ENCODE measurements around the gene MB21D2.
"Not testable (repeated sequence)": the region's sequence is repeated elsewhere in the genome, so short reads cannot be mapped to it uniquely, and the experiment has no call there.

Gene MB21D2

DNA sequence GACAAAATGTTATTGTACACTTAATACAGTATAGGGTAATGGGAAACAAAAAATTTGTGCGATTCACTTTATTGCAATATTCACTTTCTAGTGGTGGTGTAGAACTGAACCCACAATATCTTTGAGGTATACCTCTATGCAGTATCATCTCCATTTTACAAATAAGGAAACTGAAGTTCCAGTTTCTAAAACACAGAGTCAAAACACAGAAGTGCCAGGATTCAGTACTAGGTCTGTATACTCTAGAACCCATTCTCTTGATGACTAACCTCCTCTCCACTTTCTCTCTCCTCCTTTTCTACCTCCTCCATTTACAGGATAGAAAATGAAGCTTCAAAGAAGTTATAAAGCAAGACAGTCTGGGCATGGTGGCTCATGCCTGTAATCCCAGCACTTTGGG lies 62.2 kb downstream of the MB21D2 start:
- DNase-seq = no peak

DNA sequence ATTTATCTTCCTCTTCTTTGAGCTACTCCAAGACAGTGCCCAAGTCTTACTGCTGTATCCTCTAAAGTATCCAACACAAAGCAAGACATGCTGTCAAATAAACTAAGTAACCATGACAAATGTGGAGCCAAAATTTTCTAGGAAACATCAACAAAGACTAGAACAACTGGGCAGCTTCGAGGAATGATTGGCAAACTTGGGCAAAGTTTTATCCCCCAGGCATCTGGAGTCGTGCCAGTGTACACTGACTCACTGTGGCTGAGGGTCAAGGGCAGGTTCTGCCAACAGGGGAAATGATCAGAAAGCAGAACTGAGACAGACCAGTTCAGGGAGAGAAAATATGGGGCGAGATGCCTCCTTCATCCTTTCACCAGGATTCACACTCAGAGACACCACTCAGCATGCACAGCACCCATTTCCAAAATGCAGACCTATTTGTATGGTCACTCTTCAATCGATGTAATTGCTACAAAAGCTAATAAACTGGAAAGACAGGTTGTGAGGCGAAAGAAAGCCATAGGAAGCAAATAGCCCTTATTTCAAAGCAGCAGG lies 65.8 kb downstream of the MB21D2 start:
- no peak for DNase-seq

DNA sequence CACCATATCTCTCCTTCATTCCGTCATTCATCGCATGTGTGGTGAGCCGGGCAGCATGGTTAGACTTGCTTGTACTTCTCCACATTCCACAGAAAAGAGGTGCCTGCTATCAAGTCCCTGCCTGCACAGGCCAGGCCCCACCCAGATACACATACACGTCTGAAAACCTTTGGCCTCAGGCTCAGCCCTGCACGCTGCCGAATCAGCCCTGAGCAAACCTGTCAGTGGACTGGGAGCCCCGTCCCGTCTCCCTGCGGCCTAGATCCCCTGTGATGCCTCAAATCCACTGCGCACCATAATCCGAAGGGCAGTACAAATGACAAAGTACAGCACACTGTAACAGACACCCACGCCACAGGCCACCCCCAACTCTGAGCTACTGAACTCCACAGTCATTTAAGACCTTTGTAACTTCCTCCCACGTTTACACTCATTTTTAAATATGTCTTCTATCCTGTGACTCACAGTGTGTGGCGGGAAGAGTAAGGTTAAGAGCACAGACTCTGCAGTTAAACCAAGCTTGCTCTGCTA lies 67.1 kb downstream of the MB21D2 start:
- no peak for DNase-seq

DNA sequence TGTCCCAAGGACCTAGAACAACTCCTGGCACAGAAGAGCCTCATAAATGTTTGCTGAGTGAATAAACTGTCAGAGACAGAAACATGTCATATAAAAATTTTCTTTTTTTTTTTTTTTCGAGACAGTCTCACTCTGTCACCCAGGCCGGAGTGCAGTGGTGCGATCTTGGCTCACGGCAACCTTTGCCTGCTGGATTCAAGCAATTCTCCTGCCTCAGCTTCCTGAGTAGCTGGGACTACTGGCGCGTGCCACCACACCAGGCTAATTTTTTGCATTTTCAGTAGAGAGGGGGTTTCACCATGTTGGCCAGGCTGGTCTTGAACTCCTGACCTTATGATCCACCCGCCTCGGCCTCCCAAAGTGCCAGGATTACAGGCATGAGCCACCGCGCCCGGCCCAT lies 67.8 kb downstream of the MB21D2 start:
- not testable (repeated sequence) for DNase-seq

DNA sequence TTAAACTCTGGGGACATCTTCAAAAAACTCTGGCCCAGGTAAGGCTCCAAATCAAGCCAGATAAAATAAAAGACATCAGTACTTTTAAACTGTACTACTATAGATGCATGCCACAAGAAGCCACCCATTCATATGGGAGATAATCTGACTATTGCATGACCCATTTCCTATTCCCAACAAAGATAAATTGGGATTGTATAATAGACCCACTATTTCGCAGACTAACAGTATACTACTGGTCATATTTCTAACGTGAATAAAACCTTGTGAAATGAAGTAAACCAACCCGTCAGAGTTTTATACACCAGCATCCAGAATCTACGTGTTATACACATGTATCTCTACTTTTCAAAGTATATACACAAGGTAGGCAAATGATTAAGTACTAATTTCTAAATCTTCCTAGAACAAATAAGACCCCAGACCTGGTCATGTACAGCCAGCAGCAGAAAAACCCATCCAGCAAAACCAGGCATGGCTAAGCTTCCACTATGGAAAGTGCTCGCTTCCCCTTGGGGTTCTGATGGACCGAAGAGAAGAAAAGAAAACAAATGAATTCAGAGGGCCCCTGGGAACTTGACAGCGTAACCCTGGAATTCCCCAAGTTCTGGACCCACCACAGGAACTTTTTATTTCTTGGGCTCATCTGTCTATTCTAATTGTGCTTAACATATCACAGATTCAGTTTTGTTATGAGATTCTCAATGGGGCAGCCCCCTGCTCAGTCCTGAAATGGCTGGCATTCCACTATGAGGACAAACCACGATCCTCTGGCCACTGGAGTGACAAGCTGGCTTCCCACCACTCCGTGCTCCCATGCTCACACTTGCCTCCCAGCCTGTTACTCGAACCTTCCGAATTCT lies 69.1 kb downstream of the MB21D2 start:
- no peak for DNase-seq

DNA sequence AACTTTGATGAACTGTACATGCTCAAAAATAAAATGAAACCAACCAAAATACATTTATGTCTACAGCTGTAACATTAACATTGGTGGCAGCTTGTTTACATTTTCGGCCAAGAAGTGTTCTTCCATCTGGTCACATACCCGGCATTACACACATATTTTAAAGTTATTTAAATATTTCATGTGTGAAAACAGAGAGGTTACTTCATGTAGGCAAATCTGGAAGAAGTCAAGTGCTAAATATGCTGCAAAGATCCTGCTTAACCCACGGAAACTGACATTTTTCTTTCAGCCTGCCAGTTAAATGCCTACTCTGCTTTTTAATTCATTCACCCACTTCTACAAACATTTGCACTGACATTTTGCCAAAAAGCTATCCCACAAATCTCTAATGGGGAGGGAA lies 69.7 kb downstream of the MB21D2 start:
- no peak for DNase-seq

DNA sequence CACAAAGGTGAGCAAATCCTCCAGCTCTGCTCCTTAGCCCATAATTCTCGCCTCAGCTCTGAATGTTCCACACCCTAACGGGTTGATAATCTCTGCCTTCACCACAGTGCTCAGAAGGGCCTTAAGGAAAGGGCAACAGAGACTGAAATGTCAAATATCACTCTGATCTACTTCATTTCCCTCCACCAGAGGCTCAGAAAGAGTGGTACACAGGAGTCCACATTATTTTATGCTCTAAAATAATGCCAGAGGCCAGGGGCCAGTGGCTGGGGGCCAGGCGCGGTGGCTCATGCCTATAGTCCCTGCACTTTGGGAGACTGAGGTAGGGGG lies 72.2 kb downstream of the MB21D2 start:
- DNase-seq = no peak

DNA sequence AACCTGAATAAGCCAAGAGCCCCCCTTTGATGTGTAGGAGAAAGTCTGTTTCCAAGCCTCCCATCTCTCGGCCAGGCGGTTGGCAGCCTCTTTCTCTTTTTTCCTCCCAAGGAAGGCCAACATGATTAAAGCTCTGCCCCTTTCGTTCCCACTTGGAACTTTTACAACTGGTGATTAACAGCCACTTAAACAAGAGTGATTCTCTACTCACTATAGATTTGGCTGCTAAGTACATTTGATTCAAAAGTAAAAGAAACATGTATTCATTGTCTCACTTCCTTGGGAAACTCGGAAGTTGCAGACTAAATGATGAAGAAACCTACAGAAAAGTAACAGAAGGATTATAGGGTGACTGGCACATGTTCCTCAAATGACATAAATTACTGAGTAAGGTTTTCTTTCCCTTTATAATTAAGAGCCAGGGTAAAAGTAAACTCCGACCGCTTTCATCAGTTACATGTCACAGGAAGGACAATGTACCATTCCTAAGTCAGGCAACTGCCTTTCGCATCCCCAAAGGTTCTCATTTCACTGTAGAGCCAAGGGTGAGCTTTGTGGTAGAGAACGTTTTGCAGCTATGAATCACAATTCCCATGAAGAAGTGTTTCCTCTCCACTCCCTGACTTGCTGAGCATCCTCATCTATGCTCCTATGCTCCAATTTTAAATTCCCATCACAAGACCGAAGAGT lies 72.7 kb downstream of the MB21D2 start:
- DNase-seq = no peak

DNA sequence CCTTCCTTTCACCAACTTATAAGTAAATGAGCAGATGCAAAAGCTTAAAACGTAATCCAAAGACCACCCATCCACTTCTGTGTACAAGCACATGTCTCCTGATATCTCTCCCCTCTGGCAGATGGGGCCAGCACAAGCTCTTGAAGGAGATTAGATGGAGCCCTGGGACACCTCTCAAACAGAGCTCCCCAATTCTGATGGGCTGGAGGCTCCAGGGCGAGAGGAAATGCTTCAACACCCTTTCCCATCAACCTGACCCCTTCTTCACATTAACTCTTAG lies 73.2 kb downstream of the MB21D2 start:
- DNase-seq = no peak

DNA sequence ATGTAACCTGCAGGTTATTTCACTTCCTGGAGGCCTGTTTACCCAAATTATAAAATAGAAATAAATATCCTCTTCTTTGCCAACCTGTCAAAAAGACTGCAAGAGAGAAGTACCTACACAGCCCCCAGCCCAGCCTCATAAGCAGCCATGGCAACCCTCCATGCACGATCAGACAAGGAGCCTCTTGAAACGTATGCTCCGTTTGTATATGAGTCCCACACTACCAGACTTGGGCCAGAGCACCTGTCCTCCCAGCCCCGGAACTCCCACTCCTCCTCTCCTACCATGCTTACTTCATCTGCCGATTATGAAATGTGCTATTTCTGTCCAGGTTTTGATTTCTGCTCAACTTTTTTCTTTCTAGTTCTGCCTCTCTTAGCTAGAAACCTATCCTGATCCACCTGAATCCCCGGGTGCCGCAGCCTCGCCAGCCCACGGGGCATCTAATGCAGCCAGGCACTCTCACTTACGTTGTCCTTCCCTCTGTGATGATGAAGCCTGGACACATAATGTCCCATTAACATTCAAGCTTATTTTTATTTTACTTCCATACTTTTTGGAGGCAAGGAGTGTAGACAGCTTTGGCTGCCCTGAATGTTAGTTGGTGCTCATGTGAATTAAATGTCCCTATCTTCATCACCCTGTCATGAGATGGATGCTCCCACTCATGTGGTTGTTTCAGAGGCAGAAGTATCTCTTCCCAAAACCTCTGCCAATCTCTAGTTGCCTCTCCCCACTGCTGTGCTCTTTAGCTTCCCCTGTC lies 73.8 kb downstream of the MB21D2 start:
- DNase-seq = peak; percentile 22

DNA sequence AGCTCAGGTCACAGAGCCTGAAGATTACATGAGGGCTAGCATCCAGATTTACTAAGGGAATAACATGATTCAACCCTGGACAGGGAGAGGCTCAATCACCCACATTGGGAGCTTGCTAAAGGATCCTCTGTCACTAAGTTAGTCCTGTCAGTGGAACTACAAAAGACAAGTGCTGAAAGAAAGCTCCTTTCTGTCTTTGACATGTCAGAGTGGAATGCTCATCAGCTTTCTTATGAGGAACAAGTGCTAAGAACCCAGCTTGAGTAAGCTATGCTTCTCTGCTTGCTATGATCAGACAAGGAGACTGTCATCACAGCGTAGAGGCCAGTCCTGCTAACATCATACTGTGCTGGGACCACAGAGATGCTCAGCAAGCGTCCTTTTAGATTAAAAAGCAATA lies 74.5 kb downstream of the MB21D2 start:
- no peak for DNase-seq

DNA sequence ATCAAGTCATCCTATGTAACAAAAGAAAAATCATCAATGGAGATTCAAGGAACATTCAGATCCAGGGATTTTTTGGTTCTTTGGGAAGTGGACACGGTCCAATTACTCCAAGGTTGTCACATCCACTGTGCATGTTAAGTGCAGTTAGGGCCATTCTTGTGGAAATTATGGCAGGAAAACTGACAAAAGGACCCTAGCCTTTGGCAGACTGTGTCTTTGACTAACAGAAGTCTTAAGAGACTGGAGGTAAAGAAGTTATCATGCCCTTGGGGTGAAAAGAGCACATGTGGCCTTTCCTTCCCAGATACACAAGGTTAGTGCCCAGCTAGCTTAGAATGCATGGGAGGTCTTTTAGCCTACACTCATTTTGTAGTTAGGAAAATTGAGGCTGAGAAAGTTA lies 74.9 kb downstream of the MB21D2 start:
- no peak for DNase-seq

DNA sequence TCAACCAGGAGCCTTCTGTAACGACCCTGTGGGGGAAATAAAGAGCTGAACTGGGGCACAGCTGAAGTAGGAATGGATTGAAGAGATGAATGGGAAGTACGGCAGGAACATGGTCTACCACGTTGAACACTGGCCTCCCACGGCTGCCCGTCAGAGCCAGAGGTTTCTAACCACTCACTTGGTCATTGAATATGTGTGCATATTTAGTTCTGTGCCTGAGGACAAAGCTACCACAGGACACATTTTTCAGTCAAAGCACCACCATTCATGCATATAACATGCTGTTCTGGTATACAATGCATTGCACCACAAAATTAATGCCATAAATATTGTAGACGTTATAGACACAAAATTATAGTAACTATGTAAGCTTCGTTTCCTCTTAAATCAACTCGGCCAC lies 75.5 kb downstream of the MB21D2 start:
- DNase-seq = no peak

DNA sequence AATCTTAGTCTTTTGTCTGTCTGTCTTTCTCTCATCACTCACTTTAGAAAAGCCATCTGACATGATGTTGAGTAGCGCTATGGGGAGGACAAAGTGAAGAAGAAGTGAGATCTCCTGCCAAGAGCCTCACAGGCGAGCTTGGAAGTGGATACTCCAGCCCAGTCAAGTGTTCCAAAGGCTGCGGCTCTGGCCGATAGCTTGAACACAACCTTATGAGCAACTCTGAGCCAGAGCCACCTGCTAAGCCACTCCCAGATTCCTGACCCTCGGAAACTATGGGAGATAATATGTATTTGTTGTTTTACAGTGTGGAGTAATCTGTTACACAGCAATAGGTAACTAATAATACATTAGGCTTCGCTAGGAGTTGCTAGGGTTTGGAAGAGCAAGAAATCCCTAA lies 76.2 kb downstream of the MB21D2 start:
- DNase-seq = no peak

DNA sequence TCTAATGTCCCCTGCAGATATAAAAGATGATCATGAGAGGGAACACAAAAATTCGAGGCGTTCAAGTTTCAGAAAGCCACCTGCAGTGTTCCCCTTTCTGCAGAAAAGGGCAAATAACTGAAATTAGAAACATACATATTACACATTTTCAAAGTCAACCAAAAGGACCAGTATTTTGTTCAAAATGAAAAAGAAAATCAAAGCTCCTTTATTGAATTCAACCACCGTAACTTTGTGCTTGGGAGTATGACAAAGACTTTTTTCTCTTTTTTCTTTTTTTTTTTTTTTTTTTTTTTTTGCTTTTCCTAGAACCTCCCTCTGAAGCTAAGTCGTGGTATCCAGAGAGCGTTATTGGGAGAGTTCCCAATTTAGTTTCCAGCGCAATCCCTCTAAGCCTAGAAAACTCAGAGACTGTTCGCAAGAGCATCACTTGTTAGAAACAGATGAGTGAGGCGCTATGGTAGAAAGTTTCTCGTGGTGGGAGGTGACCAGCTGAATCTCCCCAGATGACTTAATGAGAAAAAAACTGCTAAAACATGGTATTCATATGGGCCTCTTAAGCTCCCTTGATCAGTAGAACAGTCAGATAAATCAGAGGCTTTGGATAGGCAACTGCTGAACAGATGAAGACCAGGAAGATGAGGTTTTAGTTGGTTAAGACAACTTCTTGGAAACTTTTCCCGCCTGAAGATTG lies 77.4 kb downstream of the MB21D2 start:
- DNase-seq = no peak

DNA sequence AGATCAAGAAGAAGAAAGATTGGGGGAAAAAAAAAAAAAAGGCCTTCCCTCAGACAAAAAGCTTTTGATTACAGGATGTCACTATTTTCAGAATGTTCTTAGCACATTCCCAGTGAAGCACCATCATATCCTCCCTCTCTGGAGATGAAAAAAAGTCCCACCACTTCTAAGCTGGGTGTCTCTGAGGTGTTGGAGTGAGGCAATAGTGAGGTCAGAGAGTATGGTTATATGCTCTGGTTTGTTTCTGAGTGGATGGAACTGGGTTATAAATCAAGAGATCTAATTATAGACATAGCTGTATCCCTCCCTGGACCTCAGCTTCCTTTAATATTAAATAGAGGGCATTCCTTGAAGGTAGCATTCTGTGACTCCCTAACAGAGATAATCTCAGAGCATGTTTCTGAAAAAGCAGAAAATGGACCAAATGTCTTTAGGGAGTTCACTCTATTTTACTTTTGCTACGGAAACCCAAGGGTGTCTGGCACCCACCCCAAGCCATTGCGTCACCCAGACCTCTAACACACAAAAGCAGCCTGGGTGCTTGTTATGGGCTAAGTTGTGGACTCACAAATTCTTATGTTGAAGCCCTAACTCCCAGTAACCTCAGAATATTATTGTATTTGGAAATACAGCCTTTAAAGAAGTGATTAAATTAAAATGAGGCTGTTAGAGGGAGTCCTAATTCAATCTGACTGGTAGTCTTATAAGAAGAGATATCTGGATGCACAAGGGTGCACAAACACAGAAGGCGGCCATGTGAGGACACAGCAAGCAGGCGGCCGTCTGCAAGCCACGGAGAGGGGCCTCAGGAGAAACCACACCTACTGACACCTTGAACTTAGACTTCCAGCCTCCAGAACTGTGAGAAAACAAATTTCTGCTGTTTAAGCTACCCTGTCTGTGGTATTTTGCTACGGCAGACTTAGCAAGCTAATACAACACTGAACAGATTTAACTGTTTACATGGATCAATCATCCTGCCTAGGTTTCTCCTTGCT lies 81.5 kb downstream of the MB21D2 start:
- no peak for DNase-seq

DNA sequence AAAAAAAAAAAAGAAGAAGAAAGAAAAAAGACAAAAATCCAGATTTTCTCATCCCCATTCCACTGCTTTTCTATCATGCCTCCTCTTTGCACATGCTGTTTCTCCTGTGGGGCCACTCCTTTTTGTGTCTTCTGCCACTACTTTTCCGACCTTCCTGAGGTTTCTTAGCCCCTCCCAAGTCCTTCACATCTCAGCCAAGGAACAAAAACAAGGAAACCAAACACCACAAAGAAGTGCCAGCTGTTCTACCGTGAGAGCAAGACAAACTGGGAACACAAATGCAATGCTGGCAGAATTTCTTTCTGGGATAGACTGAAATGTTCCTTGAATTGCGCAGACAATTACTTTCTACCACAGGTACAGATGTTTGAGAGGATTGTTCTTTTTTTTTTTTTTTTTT lies 83.2 kb downstream of the MB21D2 start:
- no peak for DNase-seq

DNA sequence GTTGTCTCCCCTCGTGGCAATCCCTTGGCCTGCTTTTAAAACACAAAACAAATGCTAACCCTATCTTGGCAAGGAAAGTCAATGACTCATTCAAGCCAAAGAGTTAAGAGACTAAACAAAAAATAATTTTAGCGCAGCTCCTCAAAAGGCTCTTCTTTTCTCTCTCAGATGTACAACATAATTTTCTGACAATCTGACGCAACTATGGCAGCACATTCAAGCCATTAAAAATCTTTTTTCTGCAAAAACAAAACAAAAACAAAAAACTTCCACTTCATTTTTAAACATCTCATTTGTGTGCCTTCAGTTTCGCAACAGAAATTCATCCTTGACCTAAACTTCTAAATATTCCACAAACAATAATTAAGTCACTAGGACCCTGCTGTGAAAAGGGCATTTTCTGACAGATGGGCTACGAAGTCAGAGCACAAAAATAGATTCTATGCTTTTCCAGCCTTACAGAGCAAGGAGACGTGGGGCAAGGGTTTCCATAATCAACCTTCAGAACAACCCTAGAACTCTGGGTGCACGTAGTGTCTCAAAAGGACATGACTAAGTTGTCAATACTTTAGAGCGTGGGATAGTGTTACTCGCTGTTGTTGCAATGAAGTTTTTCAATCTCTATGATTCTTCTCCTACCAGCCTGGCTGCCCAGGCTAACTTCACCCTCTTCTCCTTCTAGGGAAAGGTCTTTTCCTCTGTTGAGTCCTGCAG lies 84.3 kb downstream of the MB21D2 start:
- DNase-seq = no peak

DNA sequence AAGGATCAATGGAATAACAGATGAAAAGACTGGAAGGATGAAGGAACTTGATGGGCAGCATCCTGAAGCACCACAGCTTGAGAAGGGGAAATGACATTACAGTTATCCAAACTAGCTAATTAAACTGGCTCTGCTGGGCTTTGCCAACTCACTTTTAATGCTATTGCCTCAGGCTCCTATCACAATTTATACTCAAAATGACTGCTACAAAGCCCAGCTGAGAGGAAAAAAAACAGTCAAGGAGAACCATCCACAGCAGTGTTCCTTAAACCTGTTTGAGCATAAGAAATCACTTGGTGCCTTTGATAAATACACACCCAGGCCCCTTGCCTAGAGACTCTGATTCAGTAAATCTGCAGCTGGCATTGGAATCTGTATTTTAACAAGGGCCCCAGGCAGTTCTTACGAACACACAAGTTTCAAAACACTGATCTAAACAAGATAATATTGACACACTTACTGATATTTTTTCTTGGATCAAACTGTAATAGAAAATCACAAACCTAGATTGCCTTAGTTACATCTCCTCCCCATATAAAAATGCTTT lies 85.8 kb downstream of the MB21D2 start:
- DNase-seq = no peak

DNA sequence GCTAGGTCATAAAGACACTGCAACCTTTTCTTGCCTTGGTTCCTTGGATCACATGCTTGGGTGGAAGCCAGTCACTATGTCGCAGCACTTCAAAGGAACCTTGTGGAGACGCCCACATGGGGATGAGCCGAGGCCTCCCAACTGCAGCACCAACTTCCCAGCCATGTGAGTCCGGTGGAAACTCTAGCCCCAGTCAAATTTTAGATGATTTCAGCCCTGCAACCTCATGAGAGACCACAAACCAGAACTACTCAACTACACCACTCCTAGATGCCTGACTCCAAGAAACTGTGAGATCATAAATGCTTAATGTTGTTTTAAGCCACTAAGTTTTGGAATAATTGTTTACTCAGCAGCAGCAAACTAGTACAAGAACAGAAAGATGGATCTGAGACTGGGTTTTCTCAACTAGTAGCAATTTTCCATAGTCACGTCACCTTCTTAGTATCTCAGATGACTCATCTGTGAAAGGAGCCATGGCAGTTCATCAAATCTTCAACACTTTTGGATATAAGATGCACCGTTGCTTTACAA lies 86.5 kb downstream of the MB21D2 start:
- no peak for DNase-seq

Measured in NCI-H1436 (cell line).